Measurements from ENCODE around the gene MEGF6.

Gene MEGF6

DNA sequence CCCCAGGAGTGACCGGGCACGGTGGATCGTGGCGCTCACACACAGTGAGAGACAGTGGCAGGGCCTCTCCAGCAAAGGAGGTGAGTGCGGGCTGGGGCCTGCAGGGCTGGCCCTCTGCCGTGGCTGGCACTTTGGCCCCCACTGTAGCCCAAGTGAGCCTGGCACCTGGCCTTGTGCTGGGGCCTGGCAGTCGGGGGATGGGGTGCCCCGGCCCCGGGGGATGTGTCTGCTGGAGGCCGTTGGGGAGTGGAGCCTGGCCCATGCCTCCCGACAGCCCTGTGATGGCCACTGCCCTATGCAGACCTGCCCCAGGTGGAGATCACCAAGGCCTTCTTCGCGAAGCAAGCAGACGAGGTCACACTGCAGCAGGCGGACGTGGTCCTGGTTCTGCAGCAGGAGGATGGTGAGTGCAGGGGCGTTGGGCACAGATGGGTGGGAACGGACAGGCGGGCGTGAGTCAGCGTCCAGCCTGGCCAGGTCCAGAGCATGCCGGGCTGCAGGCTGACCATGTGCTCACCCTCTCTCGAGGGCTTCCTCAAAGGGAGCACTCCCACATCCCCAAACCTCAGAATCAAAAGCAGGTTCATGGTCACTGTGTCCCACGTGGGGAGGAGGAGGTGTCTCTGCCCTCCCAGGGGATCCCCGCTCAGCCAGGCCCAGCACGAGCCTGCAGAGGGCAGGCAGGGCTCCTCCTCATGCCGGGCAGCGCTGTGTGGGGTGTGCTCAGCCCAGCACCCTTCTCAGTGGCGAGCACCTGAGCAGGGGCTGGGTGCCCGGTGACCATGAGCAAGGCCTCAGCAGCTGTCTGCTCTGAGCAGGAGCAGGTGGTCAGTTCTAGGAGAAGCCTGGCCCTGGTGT, 131.6 kb downstream of the MEGF6 start:
- DNase-seq = no peak

DNA sequence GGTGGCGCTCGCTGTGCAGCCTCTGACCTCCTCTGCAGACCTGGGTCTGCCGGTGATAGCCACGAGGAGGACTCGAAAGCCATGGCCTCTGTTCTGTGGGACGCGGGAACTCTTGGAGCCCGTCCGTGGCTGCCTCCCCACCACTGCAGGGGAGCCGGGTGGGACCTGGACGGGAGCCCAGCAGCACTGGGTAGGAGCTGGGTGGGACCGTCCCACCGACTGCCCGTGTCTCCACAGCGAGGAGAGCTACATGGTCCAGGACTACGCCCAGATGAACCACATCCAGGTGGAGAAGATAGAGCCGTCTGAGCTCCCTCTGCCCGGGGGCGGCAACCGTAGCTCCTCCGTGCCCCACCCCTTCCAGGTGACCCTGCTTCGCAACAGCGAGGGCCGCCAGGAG, 133.1 kb downstream of the MEGF6 start:
- no peak for DNase-seq

DNA sequence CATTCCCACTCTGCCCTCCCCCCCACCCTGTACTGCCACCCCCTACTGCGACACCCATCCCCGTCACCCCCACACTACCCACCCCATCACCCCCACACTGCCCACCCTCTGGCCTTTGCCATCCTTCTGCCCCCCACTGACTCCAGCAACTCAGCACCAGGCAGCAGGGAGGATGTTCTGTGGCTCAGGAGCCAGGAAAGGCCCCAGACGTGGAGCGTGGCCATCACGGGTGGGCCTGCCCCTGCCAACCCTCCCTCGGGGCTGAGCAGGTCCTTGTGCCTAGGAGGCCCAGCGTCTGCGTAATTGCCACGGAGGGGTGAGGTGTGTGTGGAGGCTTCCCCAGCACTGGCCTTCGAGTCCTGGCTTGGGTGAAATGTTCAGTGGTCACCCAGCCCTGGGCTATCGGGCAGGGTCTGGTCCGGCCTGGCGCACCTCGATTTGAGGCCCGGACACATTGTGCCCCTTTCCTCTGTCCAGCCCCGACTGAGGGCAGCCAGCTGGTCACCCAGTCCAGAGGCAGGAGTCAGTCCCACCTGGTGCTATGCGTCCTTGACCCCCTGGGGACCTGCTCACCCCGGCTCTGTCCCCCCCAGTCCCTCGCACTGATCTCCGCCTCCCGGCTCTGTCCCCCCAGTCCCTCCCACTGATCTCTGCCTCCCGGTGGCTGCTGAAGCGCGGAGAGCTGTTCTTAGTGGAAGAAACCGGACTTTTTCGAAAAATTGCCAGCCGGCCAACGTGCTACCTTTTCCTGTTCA, 133.9 kb downstream of the MEGF6 start:
- DNase-seq = no peak

DNA sequence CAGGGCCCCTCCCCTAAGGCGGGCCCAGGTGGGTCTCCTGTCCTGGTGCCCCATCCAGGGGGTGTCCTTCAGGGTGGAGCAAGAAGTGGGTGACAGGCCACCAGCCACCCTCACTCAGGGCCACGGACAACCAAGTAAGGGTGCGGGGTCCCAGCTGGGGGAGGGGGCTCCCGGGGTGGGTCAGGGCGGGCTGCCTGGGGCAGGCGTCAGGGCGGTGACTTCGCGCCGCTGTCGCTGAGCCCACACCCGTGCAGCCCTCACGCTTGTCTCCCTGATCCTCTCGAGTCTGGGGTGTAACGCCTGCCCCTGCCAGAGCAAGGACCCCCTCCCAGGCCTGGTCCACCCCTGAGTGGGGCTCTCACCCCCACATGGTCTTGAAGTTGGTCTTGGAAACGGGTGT, 134.6 kb downstream of the MEGF6 start:
- no peak for DNase-seq

DNA sequence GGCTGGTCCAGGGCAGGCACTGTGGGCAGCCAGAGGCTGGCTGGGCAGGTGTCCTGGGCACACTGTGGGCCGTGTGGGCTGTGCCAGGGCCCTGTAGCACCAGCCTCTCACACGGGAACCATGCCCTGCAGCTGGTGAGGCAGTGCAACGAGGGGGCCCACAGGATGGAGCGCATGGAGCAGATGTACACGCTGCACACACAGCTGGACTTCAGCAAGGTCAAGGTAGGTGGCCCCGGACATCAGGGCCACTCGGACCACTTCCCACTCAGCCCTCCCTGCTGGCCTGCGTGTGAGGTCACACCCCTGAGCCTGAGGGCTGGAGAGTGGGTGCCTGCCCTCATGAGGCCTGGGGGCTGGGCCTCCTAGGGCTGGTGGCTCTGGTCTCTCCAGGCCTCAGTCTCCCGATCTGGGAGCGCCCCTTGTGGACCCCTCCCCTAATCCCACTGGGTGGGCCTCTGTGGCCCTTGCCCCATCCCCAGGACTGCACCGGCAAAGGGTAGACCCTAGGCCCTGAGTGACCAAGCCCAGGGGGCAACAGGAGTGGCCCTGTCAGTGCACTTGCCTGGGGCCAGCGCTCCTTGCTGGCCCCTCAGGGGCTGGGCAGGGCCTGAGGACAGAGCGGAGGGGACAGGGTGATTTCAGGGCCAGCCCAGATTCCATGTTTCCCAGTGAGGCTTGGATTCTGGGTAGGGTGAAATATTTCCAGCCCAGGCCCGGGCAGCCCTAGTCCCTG, 135.3 kb downstream of the MEGF6 start:
- DNase-seq = no peak

DNA sequence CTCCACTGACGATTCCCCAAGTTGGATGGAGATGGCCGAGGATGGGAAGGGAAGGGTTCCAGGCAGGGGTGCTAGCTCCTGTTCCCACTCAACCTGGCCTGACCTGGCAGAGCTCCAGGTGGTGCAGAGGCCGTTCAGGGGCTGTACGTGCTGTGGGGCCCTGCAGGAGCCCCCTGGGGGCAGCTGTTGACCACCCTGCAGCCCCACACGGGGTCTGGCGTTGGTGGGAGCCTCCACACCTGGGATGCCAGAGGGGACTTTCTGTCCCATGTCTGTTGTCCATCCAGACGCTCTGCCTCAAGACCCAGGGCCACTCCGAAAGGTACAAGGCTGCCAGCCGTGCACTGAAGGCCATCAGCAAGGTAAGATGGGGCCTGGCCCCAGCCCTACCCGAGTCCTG, 136.9 kb downstream of the MEGF6 start:
- no peak for DNase-seq

DNA sequence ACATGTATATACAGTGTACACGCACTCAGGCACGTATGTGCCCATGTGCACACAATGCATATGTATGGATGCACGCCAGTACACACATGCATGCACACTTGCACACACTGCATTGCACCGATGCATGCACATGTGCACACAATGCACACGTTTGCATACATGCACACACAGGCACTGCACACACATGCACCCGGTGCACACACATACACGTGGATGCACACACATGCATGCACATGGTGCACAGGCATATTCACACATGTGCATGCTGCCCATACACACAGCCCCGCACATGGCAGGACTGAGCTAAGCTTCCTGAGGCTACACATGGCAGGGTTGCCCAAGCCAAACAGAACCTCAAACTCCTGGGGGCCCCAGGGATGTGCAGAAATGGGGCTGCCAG, 137.3 kb downstream of the MEGF6 start:
- no peak for DNase-seq

DNA sequence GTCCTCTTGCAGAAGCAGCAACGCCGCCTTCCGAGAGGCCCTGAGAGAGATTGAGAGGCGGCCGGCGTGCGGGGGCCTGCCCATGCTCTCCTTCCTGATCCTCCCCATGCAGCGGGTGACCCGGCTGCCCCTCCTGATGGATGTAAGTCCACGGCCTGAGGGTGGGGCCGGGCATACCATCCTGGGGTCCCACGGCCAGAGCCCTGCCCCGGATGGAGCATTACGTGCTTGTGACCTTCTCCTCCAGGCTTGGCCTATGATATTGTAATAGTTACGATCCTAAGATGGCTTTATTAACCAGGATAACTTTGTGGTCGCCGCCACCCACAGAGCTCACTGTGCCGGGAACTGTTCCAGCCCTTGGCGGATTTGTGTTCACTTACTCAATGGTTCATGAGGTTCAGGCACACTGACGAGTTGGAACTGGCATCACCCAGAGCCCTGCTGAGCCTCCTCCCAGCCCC, 137.9 kb downstream of the MEGF6 start:
- DNase-seq = no peak

DNA sequence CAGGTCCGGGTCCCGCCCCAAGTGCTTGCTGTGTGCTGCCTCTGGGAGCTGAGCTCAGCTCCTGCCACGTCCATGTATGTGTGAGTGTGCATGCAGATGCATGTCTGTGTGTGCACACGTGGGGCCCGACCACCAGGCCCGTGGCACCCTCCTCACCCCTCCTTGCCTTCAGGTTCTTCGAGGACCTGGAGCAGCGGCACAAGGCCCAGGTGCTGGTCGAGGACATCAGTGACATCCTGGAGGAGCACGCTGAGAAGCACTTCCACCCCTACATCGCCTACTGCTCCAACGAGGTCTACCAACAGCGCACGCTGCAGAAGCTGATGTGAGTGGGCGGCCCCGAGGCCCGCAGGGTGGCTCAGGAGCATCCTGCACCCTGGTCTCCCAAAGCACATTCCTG, 138.4 kb downstream of the MEGF6 start:
- DNase-seq = no peak

DNA sequence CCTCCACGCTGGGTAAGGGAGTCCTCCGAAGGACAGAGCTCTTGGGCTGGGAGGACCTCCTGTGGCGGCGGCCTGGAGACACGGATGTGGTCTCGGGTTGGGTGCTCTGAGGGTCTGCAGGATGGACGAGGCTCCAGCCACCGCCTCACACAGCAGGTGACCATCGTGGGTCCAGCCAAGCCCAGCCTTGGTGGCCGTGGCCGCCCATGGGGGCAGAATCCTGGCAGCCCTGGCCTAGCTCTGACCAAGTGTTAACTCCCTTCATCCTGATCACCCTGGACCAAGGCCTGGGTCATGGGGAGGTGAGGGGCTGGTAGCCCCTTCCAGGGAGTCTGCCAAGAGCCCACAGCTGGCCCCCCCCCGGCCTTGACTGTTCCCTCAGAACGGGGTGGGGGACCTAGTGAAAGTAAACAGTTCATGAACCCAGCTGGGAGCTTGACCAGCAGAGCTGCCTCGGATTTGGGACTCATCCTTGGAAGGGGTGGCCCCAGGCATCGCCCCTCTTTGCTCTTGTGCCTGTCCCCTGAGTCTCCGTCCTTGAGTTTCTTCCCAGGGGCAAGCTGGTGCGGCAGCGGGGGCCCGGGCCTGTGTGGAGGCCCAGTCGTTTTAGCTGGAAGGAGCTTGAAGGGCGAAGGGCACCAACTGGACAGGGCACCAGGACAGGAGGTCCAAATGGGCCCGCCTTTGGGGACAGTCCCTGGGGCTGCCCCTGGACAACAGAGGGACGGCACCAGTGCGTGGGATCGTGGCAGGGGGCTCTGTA, 139.0 kb downstream of the MEGF6 start:
- no peak for DNase-seq

DNA sequence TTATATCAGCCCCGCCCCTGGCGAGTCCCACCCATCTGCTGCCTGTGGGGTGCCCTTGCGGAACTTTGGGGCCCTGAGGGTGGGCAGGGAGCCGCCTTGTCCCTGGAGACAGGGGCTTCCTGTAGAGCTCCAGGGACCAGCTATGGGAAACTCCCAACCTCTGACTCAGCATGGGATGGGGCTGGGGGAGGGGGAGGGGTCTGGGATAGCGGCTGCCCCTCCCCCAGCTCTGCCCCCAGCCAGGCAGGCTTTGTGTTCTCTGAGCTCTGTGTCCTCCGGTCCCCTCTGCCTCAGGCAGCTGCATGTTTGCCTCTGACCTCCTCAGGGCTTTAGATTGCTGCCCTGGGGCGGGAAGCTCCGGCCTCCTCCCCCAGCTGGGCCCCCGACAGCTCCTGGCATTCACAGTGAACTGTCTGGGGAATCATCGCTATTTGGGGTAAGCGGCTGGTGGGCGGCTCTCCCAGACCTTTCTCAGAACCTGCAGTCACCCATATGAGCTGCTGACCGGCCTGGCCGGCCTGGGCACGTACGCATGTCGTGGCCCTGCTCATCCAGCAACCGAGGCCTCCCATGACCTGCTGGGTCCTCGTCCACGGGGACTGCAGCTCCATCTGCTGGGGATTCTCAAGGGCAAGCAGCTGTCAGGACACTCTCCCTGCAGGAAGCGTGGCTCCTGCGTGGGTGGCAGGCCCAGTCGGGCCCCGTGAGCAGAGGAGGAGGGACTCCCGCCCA, 139.8 kb downstream of the MEGF6 start:
- no peak for DNase-seq

DNA sequence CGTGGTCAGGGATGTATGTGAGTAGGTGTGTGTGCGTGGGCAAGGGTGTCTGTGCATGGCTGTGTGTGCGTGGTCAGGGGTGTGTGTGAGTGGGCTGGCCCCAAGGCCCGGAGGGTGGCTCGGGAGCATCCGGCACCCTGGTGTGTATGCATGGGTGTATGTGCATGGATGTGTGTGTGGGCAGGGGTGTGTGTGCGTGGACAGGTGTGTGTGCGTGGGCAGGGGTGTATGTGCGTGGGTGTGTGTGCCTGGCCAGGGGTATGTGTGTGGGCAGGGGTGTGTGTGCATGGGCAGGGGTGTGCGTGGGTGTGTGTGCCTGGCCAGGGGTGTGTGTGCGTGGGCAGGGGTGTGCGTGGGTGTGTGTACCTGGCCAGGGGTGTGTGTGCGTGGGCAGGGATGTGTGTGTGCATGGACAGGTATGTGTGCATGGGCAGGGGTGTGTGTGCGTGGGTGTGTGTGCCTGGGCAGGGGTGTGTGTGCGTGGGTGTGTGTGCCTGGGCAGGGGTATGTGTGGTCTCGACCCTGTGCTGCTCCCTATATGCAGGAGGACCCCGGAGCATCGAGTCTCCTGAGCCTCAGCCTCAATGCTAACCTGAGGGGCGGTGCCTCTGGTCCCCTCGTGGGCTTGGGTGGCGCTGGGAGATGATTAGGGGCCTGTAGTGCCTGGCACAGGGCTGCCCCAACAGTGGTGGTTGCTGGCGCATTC, 140.5 kb downstream of the MEGF6 start:
- peak; percentile 27 for DNase-seq

DNA sequence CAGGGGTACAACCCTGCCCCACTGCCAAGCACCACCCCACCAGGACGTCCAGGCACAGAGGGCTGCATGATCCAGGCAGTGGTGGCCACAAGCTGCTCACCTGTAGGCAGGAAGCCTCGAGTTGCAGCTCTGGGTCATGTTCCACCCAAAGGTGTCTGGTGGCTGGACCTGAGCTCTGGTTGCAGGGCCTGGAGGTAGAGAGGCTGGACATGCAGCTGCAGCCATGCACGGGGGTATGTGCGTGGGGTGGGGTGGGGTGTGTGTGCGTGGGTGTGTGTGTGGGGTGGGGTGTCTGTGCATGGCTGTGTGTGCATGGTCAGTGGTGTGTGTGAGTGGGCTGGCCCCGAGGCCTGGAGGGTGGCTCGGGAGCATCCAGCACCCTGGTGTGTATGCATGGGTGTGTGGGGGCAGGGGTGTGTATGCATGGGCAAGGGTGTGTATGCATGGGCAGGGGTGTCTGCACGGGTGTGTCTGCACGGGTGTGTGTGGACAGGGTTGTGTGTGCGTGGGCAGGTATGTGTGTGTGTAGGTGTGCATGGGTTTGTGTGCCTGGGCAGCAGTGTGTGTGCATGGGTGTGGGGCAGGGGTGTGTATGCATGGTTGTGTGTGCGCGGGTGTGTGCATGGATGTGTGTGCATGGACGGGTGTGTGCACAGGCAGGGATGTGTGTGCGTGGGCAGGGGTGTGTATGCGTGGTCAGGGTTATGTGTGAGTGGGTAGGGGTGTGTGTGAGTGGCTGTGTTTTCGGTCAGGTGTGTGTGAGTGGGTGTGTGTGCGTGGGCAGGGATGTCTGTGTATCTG, 141.3 kb downstream of the MEGF6 start:
- no peak for DNase-seq

DNA sequence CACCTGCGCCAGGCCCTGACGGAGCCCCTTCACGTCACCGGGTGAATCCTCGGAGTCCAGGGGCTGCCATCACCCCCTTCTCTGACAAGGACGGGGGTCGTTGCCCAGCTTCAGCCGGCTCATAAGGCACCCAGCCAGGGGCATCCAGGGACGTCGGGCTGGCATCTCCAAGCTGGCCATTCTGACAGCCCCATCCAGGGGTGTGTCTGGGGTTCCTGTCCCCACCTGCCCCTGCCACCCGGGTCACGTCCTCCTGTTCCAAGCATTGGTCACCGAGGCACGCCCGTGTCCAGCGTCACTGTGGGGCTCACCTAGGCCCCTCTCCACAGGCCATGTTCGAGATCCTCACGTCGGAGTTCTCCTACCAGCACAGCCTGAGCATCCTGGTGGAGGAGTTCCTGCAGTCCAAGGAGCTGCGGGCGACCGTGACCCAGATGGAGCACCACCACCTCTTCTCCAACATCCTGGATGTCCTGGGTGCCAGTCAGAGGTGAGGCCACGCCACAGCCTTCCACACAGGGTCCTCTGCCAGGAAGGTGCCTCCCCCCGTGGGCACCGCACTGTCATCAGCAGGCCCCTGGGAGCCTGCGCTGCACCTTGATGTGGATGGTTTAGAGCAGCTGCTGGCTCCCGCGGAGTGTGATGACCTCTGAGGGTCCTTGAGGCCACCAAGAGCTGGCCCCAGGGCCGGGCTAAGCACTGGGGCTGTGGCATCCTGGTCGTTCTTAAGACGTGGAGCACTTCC, 142.0 kb downstream of the MEGF6 start:
- DNase-seq = no peak

DNA sequence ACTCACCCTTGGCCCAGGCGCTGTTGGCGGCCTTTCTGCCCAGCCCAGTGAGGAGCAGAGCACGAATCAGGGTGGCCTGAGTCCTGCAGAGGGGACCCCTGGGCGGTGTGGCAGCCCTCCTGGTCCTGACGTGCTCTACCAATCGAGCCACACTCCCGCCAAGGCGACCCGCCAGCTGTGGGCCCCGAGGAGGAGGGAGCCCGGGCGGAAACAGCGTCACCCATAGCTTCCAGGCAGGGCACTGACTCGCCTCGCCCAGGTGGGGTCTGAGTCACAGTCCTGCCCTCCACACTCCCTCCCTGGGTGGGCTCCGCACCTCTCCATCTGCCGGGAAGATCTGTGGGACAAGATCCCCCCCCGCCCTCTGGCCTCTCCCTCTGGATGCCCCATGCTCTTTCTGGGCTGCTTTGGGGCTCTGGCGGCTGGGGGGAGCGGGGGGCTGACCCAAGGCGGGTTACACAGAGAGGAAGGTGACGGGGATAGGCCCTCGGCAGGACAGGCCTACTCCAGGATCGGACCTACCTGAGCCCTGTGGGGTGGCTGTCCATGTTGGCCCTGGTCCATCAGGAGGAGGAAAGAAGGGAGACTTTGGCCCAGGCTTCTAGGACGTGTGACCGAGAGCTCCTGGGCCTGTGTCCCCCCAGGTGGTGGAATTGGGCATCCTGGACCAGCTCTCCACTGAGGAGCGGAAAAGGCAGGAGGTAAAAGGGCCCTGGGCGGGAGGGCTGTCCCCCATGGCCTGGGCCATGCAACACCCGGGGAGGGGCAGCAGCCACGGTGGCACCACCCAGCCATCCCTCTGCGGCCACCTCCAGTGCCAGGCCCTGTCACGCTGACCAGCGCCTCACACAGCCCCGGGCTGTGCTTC, 142.8 kb downstream of the MEGF6 start:
- no peak for DNase-seq

DNA sequence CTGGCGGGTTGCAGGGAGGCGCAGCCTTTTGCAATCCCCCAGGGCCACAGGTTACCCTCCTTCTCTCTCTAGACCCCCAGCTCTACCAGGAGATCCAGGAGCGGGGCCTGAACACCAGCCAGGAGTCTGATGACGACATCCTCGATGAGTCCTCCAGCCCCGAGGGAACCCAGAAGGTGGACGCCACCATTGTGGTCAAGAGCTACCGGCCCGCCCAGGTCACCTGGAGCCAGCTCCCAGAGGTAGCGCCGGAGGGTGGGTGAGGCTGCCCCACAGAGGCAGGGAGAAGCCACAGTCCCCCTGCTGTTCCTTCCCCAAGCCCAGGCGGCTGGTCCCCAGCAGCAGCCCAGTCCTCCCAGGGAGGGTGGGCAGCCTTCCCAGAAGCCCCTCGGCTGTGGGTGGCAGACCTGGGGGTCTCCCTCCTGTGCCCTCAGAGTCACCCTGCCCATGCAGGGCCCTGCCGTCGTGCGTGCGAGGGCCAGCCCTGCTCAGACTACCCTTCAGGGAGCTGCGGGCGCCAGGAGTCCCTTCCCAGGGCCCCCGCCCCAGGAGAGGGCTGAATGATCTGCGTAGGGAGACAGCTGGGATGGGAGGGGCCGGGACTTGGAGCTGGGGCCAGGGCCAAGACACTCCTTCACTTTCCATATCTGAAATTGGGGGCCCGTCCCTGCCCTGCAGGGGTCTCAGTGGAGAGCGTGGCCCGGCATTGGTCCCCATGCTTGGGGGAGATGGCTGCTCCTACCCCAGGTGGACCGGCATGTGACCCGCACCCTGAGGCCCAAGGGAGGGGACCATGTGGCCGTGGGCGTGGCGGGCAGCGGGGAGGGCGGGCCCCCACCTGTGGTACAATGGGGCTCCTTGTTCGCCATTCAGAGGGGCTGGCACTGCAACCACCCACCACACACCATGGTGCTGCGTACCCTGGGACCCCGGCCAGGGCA, 143.9 kb downstream of the MEGF6 start:
- no peak for DNase-seq

DNA sequence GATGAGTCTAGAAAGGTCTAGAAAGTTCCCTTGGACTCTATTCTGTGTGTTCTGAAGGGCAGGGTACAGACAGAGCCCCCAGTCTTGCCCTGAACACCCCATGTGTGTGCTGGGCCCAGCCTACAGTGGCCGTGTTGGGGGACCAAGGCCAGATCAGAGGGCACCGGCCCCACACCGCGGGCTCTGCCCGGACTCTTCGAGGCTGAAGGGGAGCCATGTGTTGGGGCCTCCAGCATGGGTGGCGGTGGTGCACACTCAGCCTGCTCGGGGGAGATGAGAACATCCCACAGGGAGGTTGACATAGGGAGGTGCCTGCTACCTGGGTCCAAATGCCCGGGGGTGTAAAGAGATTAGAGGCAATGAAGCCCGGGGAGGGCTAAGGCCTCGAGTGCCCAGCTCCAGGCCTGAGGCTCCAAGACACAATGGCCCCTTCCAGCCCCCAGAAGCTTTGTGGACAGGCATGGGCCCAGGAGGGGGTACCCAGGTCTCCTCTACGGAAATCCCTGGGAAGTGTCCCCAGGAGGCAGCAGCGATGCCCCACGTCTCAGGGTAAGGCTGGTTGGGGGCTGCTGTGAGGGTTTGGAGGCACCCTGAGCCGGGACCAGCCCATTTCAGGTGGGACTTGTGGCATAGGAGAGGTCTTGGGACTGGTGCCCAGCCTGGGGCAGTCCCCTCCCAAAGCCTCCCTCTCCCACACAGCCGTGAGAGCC, 144.8 kb downstream of the MEGF6 start:
- no peak for DNase-seq
